HL-60 (cell line): Measurements from ENCODE around the gene ZNF839.

ENCODE experiments used
- POLR2AphosphoS5 ChIP-seq: IDR thresholded peaks from 2 replicates; pipeline ENCODE4 v1.6.1; 2012; ENCODE audit warnings: low read depth
- TF ChIP-seq, protein P1 (sequence below): IDR thresholded peaks from 2 replicates; pipeline ENCODE4 v1.6.1; 2012; ENCODE audit warnings: low read depth; ENCODE audit not compliant: insufficient replicate concordance
- TF ChIP-seq, protein P2 (sequence below): IDR thresholded peaks from one replicate; pipeline ENCODE4 v1.5.1; 2011; ENCODE audit warnings: low read length, control low read depth, inconsistent platforms; ENCODE audit not compliant: insufficient read depth

GRCh38 chr14:102346645-102347044 is 27.1 kb downstream of the ZNF839 start:
- TF ChIP-seq, protein P1, sequence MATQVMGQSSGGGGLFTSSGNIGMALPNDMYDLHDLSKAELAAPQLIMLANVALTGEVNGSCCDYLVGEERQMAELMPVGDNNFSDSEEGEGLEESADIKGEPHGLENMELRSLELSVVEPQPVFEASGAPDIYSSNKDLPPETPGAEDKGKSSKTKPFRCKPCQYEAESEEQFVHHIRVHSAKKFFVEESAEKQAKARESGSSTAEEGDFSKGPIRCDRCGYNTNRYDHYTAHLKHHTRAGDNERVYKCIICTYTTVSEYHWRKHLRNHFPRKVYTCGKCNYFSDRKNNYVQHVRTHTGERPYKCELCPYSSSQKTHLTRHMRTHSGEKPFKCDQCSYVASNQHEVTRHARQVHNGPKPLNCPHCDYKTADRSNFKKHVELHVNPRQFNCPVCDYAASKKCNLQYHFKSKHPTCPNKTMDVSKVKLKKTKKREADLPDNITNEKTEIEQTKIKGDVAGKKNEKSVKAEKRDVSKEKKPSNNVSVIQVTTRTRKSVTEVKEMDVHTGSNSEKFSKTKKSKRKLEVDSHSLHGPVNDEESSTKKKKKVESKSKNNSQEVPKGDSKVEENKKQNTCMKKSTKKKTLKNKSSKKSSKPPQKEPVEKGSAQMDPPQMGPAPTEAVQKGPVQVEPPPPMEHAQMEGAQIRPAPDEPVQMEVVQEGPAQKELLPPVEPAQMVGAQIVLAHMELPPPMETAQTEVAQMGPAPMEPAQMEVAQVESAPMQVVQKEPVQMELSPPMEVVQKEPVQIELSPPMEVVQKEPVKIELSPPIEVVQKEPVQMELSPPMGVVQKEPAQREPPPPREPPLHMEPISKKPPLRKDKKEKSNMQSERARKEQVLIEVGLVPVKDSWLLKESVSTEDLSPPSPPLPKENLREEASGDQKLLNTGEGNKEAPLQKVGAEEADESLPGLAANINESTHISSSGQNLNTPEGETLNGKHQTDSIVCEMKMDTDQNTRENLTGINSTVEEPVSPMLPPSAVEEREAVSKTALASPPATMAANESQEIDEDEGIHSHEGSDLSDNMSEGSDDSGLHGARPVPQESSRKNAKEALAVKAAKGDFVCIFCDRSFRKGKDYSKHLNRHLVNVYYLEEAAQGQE: no peak
- no peak for TF ChIP-seq POLR2AphosphoS5
- TF ChIP-seq, protein P2, sequence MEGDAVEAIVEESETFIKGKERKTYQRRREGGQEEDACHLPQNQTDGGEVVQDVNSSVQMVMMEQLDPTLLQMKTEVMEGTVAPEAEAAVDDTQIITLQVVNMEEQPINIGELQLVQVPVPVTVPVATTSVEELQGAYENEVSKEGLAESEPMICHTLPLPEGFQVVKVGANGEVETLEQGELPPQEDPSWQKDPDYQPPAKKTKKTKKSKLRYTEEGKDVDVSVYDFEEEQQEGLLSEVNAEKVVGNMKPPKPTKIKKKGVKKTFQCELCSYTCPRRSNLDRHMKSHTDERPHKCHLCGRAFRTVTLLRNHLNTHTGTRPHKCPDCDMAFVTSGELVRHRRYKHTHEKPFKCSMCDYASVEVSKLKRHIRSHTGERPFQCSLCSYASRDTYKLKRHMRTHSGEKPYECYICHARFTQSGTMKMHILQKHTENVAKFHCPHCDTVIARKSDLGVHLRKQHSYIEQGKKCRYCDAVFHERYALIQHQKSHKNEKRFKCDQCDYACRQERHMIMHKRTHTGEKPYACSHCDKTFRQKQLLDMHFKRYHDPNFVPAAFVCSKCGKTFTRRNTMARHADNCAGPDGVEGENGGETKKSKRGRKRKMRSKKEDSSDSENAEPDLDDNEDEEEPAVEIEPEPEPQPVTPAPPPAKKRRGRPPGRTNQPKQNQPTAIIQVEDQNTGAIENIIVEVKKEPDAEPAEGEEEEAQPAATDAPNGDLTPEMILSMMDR: no peak
